GM18526 (cell line): Measurements from ENCODE around the gene CHSY3.

Source experiments
- POLR2A ChIP-seq: IDR thresholded peaks from 3 replicates; pipeline ENCODE4 v1.6.1; 2011; ENCODE audit not compliant: insufficient read length; ENCODE audit errors: extremely low read depth

CHSY3 gene

DNA sequence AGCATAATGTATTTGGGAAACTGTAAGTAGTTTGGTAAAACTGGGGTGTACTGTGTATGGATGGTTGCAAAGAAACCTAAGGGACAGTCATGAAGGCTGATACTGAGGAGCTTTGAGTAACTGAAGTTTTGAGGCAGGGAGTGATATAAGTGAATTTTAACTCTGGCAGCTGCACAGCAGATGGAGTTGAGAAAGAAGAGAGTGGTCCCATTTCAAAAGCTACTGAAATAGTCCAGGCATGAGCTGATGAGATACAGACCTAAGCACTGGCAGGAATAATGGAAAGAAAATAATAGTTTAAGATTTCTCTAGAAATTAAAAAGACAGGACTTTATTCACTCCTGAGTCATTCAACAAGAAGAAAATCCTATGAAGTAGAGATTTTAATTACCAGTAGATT is 232.0 kb downstream of the CHSY3 start:
- no peak for TF ChIP-seq POLR2A

DNA sequence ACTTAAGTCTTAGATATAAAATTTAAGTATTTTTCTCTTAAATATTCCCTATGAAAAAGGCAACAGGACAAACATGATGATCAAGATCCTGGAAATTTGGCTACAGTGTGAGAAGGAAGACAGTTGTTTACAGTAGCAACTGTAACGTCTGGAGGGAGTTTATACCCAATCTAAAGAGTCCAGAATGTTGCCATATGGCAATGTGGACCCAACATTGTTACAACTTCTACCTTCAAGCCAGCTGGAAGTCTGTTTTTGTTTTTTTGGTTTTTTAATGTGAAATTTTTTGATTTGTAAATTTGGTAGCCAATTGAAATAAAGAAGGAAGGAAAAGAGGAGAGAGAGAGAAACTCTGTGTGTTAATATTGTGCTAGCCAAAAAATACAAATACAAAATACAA is 233.4 kb downstream of the CHSY3 start:
- no peak for TF ChIP-seq POLR2A

DNA sequence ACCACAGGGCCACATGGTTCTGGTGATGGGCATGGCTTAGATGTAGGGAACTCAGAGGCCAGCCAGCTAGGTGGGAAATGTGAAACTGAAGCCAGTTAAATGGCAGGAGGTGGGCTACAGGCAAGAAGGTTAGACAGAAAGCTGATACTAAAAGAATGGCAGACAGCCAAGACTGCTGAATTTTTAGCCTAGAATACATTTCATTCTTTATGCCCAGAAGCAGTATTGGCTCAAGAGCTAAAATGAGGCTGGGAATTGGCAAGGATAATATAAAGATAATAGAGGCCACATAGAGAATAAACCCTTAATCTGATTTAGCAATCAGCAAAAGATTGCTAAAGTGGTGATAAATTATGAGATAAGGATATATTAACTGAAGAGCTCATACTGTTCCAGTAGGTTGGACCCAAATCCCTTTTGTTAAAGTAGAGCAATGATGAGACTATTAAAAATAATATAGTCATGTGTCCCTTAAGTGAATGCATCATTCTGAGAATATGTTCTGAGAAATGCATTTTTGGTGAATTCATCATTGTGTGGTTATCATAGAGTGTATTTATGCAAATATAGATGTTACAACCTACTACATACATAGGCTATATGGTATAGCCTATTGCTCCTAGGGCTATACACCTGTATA is 234.3 kb downstream of the CHSY3 start:
- TF ChIP-seq POLR2A = no peak

DNA sequence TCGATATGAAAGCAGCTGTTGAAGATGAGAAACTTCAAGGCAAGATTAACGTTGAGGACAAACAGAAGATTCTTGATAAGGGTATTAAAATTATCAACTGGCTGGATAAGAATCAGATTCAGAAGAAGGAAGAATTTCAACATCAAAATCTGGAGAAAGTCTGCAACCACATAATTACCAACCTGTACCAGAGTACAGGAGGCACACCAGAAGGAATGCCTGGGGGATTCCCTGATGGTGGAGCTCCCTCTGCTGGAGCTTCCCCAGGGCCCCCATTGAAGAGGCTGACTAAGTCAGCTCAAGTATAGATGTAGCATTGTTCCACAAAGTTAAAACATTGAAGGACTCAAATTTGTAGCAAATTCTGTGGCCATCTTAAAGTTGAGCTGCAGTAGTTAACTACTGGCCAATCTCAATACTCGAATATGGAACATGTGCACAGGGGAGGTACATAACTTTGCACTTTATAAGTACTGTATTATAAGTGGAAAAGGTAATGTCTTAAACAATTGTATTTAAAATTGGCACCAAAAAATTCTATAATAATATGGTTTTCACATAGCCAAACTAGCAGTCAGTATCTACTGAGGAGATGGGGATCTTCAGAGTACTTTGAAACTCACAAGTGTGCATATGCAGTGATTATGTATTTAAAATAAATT is 237.5 kb downstream of the CHSY3 start:
- TF ChIP-seq POLR2A = no peak

DNA sequence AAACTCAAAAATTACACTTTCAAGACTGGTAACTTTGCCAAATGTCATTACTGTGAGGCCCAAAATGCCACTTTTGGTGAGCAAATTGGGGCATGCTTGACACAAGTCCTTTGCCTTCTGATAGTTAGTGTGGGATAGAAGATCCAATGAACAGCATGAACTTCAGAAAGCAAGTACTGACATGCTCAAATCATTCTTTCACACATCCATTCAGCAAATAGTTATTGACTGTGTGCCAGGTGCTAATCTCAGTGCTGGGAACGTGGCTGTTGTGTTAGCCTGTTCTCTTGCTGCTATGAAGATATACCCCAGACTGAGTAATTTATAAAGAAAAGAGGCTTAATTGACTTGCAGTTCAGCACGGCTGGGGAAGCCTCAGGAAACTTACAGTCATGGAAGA is 247.0 kb downstream of the CHSY3 start:
- TF ChIP-seq POLR2A = no peak

DNA sequence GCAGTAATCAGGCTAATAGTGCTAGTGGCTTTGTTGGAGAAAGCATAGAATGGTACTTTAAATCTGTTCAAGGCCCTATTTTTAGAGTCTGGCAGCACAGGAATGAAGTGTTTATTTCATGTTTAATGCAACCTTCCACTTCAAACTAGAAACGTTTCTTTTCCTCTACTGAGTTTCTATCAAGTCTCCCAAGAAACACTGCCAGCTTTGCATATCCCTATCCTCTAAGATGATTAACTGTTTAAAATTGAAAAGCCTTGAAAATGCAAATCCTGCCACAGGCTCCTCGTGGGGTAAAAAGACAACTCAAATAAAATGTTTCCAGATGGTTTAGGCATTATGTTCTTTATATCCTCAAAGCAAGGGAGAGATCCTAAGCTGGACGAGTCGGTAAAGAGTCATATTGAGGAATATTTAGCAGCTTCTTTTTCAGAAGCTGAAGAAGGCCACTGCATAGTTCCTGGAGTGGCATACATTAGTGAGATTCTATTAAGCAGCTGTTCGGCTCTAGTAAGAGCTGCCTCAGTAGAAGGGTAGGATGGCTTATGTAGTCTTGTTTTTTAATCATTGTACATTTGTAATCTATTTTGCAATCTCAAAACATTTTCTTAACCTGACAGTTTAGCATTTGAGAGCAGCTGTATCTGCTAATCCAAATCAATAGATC is 251.2 kb downstream of the CHSY3 start:
- TF ChIP-seq POLR2A = no peak

DNA sequence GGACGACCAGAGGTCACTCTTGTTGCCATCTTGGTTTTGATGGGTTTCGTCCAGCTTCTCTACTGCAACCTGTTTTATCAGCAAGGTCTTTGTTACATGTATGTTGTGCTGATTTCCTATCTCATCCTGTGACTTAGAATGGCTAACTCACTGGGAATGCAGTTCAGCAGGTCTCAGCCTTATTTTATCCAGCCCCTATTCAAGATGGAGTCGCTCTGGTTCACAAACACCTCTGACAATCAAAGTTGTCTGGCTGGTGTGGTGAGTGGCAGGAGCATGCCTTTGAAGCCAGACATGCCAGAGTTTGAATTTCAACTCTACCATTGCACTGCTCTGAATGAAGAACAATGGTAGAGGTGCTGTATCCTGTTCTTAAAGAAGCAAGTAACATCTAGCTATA is 253.8 kb downstream of the CHSY3 start:
- no peak for TF ChIP-seq POLR2A

DNA sequence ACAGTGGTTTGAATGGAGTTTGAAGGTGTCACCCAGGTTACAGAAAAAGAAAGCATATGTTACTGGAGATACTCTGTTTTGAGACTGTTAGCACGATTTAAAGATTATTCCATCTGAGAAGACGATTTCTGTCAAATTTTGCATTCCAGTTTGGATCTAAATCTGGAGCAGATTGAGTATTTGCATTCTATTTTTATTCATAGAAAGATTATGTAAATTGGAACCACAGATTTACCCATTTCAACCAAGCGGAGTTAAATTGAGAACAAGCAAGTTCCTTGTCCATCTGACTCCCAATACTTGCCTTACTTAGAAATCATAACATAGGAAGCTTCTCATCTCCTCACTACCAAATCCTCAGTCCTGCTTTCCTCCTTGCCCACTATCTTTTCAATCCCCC is 255.7 kb downstream of the CHSY3 start:
- TF ChIP-seq POLR2A = no peak

DNA sequence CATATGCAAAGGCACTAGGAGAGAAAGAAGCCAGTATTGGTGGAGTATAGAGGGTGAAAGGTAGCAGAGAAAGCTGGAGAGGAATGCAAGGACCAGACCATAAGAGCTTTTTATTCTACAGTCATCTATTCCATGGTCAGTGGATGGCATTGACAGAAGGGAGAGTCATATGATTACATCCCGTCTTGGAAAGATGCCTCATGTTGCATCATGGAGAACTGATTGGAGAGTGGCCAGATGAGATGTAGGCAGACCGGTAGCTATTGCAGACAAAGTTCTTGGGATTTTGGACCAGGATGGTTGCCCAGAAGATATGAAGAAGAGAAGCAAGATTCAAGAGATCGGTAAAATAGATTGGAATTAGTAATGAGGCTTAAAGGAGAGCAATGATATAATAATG is 260.7 kb downstream of the CHSY3 start:
- no peak for TF ChIP-seq POLR2A

DNA sequence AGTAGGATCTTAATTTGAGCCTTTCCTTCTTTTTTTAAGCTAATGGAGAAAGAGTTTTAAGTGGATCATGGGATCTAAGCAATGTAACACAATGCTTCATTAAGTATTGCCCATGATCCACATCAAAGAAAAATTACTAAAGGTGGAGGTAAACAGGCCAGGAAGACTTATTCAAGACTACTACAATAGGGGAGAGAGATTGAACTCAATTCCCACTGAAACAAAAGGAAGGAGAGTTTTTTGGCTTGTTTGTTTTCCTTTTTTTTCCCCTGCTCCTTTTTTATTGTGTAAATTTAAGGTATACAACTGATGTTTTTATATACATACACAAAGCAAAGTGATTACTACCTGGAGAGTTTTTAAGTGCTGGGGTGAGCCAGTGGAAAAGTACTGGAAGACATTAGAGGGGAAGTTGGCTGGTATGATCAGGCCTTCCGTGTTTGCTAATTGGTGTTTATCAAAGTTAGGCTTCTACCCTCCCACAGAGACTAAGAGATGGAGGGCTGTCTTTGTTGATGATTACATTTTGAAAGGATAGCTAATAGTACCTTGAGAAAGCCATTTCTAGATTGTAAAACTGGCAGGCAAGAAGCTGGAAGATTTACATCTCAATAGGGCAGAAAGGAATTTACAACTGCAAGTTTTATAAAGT is 262.7 kb downstream of the CHSY3 start:
- no peak for TF ChIP-seq POLR2A

DNA sequence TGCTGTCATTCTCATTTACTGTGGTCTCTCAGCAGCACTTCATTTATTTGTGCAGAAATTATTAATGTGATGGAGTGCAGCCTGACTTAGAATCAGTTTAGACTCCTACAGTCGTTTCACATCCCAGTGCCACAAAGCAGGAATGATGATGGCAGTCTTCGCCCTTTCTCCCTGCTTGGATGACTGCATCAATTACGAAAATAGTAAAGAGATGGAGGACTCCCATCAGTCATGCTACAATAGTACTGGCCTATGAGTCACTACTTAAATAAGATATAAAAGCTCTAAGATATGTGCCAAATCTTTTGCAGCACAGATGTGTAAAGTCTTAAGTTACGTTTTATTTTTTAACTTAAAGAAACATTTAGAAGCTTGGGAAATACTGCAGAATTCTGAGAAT is 263.9 kb downstream of the CHSY3 start:
- no peak for TF ChIP-seq POLR2A

DNA sequence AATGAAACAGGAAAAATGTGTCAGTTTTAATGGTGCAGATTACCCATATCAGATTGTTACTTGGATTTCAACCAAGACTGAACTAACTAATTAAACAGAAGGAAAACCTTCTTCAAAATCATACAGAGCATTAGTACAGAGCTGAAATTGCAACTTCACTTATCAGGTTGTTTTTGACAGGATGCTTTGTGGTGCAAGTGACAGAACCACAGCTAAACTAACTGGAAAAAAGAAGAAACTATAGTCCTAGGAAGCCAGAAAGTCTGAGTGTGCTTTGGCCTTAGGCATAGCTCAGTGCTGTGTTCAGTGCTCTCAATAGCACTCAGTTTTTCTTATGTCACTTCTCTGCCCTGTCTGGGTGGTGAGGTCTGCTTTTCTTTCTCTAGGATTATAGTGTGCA is 267.4 kb downstream of the CHSY3 start:
- no peak for TF ChIP-seq POLR2A

DNA sequence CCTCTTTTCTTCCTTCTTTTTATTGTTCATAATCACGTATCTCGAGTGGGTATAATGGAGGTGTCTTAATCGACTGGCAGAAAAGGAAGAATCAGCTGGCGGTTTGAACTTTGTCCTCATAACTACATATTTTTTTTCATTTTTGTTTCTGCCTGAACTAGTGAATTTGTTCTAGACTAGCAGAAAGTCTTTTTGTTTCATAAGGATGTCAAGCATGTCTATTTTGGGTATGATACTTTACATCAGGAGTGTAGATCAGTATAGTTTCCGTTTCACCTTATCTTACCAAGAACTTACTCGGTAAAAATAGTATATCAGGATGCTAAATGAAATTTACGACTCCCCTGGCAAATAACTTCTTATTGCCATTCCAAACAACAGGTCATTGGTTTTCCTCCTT is 278.9 kb downstream of the CHSY3 start:
- TF ChIP-seq POLR2A = no peak

DNA sequence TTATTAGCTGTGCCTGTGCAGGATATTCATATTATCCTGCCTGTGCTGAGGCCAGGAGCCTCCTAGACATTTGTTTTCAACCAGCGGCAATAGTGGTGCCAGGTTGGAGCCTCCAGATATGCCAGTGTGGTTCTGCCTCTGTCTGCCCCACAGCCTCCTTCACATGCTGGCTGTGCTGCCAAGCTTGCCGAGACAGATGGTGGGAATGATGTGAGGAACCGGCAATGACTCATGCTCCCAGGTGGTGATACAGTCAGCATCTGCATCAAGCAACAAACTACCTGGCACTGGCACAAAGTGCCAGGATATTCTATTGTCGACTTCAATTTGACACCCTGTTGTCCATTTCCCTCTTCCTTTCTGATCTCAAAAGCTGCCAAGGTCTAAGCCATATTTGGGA is 285.7 kb downstream of the CHSY3 start:
- TF ChIP-seq POLR2A = no peak

DNA sequence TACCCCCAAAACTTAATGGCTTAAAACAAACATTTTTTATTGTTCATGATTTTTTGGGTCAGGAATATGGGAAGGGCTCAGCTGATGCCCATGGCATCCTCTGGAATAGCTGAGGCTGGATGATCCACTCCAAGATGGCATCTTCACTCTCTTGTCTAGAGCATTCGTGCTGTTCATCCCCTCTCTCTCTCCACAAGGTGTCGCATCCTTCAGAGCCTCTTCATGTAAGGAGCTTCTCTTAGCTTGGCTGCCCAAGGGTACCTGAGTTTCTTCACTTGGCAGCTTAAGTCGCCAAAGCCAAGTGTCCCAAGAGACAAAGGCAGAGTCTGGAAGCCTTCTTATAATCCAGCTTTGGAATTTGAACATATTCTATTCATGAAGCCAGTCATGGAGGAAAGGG is 294.7 kb downstream of the CHSY3 start:
- no peak for TF ChIP-seq POLR2A

DNA sequence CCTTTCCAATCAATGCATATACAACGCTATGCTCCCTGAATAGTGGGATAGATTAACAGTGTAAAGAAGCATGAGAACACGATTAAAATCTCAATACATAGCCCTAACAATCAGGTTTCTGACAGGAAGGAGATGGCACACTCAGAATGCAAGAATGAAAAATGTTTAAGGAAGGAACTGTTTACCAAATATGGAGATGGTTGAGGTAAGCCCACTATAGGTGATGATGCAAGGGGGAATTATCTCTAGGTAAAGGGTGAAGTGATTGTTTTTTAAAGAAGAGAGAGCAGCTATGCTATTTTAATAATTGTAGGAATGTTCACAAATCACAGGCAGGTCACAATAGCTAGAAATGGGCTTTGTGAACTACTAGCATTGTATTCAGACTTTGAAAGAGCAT is 302.4 kb downstream of the CHSY3 start:
- no peak for TF ChIP-seq POLR2A

DNA sequence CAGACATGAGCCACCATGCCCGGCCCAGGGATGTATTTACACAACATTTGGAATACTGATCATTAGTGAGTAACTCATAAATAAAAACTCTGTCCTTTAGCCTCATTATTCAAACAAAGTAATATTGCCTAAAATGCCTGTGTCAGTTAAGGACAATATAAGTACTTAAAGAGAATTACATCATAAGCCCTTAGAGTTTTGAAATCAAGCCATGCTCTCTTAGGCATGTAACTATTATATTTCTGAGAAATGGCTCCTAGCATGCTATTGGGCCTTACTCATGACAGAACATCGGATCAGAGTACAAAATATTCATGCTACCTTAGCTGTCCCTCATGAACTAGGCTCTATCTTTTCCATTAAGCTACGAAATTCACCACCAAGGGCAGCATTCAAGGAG is 309.3 kb downstream of the CHSY3 start:
- no peak for TF ChIP-seq POLR2A

DNA sequence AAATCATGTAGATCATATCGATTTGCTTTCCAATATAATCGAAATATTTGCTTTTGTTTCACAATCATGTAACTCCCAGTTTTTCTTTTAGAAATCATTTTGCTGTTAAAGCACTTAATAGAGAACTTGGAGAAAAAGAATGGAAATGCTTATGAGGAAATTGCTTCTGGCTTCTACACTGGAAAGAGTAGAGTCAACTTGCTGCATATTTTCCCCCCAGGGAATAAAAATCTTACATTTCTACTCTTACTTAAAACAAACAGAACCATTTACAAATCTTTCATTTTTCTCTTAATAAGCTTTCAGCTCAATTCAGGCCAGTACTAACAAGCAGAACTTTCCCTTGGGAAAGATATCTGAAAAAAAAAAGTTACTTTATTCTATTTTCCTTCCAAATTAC is 312.0 kb downstream of the CHSY3 start:
- no peak for TF ChIP-seq POLR2A
